ENCODE results near the gene RSRC2. TPM values are rescaled to one million over a fixed set of nuclear protein-coding genes. Genes with fewer than 3 reads are reported as not detected.
"Not testable (repeated sequence)": the region's sequence is repeated elsewhere in the genome, so short reads cannot be mapped to it uniquely, and the experiment has no call there.

The RSRC2 gene
- total RNA-seq, 1 experiment from 2014 or later = 77.9 TPM

- Mint-ChIP-seq H3K4me3 (ENCODE audit: unreplicated experiment) (peak within 1 kb of the TSS; percentile 95), H3K9me3 (ENCODE audit: unreplicated experiment) (no peaks in the 10 kb centered on the region), H3K4me1 (ENCODE audit: low read depth, unreplicated experiment) (peaks cover 6% of the 10 kb centered on the region), H3K27me3 (ENCODE audit: insufficient read depth, unreplicated experiment) (no peaks in the 10 kb centered on the region), H3K36me3 (ENCODE audit: insufficient read depth, unreplicated experiment) (peaks cover 82% of the 10 kb centered on the region), H3K27ac (ENCODE audit: unreplicated experiment) (peak within 1 kb of the TSS; percentile 99)
- H3K4me1 ChIP-seq = 0 out of 2 replicates have a peak, but pooled peaks cover 8% of the 10 kb centered on the region
- ChIA-PET POLR2A (interaction anchor here (0.6 to 2.2 kb wide), 17 partner anchors 9 to 275 kb away, joined by 3 to 48 read pairs (median 5); partner anchors contain the start of genes DIABLO, KNTC1 and RSRC2), CTCF (interaction anchor here (0.5 to 1.8 kb wide), 7 partner anchors 9 to 807 kb away, joined by 3 to 27 read pairs (median 4); partner anchors contain the start of genes KNTC1 and RSRC2)
- BruUV-seq (replicated peaks) = TSS peak; percentile 67
- intact Hi-C loops (cut with micrococcal nuclease; ENCODE audit: unreplicated experiment) = loop anchor here (1.0 kb wide), 1 partner anchor 26 kb away; the partner anchor contains the start of gene KNTC1
- no peaks in the 10 kb centered on the region for H3K27me3 ChIP-seq (replicated peaks; ENCODE audit: control insufficient read depth, insufficient read depth, low read length)
- H3K36me3 ChIP-seq (ENCODE audit: control insufficient read depth, insufficient read depth, low read length) = peaks cover 2% of the 10 kb centered on the region; the same call in 1 of the 2 replicates
- TF ChIP-seq, protein P1, sequence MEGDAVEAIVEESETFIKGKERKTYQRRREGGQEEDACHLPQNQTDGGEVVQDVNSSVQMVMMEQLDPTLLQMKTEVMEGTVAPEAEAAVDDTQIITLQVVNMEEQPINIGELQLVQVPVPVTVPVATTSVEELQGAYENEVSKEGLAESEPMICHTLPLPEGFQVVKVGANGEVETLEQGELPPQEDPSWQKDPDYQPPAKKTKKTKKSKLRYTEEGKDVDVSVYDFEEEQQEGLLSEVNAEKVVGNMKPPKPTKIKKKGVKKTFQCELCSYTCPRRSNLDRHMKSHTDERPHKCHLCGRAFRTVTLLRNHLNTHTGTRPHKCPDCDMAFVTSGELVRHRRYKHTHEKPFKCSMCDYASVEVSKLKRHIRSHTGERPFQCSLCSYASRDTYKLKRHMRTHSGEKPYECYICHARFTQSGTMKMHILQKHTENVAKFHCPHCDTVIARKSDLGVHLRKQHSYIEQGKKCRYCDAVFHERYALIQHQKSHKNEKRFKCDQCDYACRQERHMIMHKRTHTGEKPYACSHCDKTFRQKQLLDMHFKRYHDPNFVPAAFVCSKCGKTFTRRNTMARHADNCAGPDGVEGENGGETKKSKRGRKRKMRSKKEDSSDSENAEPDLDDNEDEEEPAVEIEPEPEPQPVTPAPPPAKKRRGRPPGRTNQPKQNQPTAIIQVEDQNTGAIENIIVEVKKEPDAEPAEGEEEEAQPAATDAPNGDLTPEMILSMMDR (IDR thresholded peaks at IDR 0.05; ENCODE audit: insufficient read depth in 1 of 2, low read depth in 1 of 2, low read length in 1 of 2, severe bottlenecking in 1 of 2, unreplicated experiment in 1 of 2) = peak in 1 of 2 experiments; percentile 18
- DNase-seq = peak; percentile 98
- peak within 1 kb of the TSS; percentile 74 for H3K4me3 ChIP-seq (ENCODE audit: low read depth, low read length)
- no peaks in the 10 kb centered on the region for H3K9me3 ChIP-seq
These were observed 25.8 kb downstream of the RSRC2 start, which contains the start of gene ZCCHC8 for GRCh38 chr12:122500685-122501488. Gene ZCCHC8, minus strand, starts transcription at chr12:122500932. Its CDS starts 92 bp downstream, at chr12:122500840.

DNA sequence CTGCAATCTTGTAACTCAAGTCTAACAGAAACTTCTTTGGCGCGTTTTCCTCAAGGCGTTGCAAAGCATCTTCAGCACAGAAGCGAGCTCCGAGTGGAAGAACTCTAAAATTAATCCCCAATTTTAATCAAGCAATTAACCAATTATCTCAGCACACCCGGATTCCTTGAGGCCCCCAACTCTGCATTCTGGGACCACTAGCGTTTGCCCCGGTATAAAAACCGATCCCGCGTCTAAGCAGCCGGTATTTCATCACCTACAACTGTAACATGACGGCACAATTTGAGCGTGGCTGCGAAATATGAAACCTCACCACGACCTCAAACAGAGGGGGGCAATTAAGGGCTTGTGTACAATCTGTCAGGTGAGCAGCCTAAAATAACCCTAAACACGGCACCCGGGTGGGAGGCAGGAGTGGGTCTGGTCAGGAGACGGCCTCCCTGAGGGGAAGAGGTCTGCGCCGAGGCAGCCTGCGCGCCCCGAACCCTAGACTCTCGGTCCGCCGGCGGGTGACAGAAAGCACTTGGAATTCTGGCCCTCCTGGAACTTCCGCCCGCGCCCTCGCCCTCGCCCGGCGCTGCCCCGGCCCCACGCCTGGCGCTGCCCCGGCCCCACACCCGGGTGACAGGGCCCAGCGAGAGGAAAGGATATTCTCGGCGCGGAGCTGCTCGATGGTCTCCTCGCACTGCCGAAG, 26.6 kb downstream of the RSRC2 start:
- peaks cover 6% of the 10 kb centered on the region for H3K4me1 Mint-ChIP-seq (ENCODE audit: low read depth, unreplicated experiment)
- TSS peak; percentile 46 for BruUV-seq (replicated peaks)
- H3K4me1 ChIP-seq = 0 out of 2 replicates have a peak, but pooled peaks cover 8% of the 10 kb centered on the region
- TF ChIP-seq, protein P1 (IDR thresholded peaks at IDR 0.05; ENCODE audit: insufficient read depth in 1 of 2, low read depth in 1 of 2, low read length in 1 of 2, severe bottlenecking in 1 of 2, unreplicated experiment in 1 of 2) = no peak
- H3K36me3 Mint-ChIP-seq (ENCODE audit: insufficient read depth, unreplicated experiment) = peaks cover 80% of the 10 kb centered on the region
- no peaks in the 10 kb centered on the region for H3K36me3 ChIP-seq (ENCODE audit: control insufficient read depth, insufficient read depth, low read length)
- intact Hi-C loops (cut with micrococcal nuclease; ENCODE audit: unreplicated experiment) = no loop called here
- no peaks in the 10 kb centered on the region for H3K9me3 Mint-ChIP-seq (ENCODE audit: unreplicated experiment)
- H3K4me3 Mint-ChIP-seq (ENCODE audit: unreplicated experiment) = peak overlapping the region; percentile 95
- CTCF ChIA-PET = interaction anchor here (0.5 to 1.8 kb wide), 5 partner anchors 11 to 807 kb away, joined by 3 to 27 read pairs (median 5); no protein-coding TSS in a partner anchor
- peak overlapping the region; percentile 99 for H3K27ac Mint-ChIP-seq (ENCODE audit: unreplicated experiment)
- DNase-seq = peak; percentile 52 to 62
- no peaks in the 10 kb centered on the region for H3K9me3 ChIP-seq
- no peaks in the 10 kb centered on the region for H3K27me3 ChIP-seq (replicated peaks; ENCODE audit: control insufficient read depth, insufficient read depth, low read length)
- H3K4me3 ChIP-seq (ENCODE audit: low read depth, low read length) = peak overlapping the region; percentile 74
- POLR2A ChIA-PET = interaction anchor here (0.6 to 2.2 kb wide), 12 partner anchors 8 to 132 kb away, joined by 3 to 48 read pairs (median 5); partner anchors contain the start of genes KNTC1 and RSRC2
- no peaks in the 10 kb centered on the region for H3K27me3 Mint-ChIP-seq (ENCODE audit: insufficient read depth, unreplicated experiment)

DNA sequence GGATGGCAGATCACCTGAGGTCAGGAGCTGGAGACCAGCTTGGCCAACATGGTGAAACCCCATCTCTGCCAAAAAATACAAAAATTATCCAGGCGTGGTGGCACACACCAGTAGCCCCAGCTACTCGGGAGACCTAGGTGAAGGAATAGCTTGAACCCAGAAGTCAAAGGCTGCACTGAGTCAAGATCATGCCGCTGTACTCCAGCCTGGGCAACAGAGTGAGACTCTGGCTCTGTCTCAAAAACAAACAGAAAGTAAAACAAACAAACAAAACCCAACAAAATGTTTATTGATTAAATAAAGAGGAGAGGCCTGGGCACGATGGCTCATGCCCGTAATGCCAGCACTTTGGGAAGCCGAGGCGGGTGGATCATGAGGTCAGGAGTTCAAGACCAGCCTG, 31.5 kb downstream of the RSRC2 start:
- DNase-seq = no peak
- no peaks in the 10 kb centered on the region for H3K9me3 ChIP-seq
- TF ChIP-seq, protein P1 (IDR thresholded peaks at IDR 0.05; ENCODE audit: insufficient read depth in 1 of 2, low read depth in 1 of 2, low read length in 1 of 2, severe bottlenecking in 1 of 2, unreplicated experiment in 1 of 2) = no peak
- intact Hi-C loops (cut with micrococcal nuclease; ENCODE audit: unreplicated experiment) = no loop called here
- Mint-ChIP-seq H3K36me3 (ENCODE audit: insufficient read depth, unreplicated experiment) (peaks cover 68% of the 10 kb centered on the region), H3K4me3 (ENCODE audit: unreplicated experiment) (no peak overlapping the region), H3K27ac (ENCODE audit: unreplicated experiment) (no peak overlapping the region), H3K27me3 (ENCODE audit: insufficient read depth, unreplicated experiment) (no peaks in the 10 kb centered on the region), H3K9me3 (ENCODE audit: unreplicated experiment) (no peaks in the 10 kb centered on the region), H3K4me1 (ENCODE audit: low read depth, unreplicated experiment) (peaks cover 7% of the 10 kb centered on the region)
- peaks cover 9% of the 10 kb centered on the region for H3K4me1 ChIP-seq
- CTCF ChIA-PET = interaction anchor here (1.5 kb wide), 1 partner anchor 95 kb away, joined by 3 read pairs; no protein-coding TSS in a partner anchor
- BruUV-seq (replicated peaks) = no TSS peak
- no peak overlapping the region for H3K4me3 ChIP-seq (ENCODE audit: low read depth, low read length)
- peaks cover 2% of the 10 kb centered on the region; the same call in 1 of the 2 replicates for H3K36me3 ChIP-seq (ENCODE audit: control insufficient read depth, insufficient read depth, low read length)
- POLR2A ChIA-PET = interaction anchor here (0.6 kb wide), 1 partner anchor 30 kb away, joined by 9 read pairs; no protein-coding TSS in a partner anchor
- no peaks in the 10 kb centered on the region for H3K27me3 ChIP-seq (replicated peaks; ENCODE audit: control insufficient read depth, insufficient read depth, low read length)

- DNase-seq; H3K9me3 Mint-ChIP-seq (ENCODE audit: unreplicated experiment); BruUV-seq (replicated peaks); H3K27me3 Mint-ChIP-seq (ENCODE audit: insufficient read depth, unreplicated experiment); H3K9me3 ChIP-seq; H3K27me3 ChIP-seq (replicated peaks; ENCODE audit: control insufficient read depth, insufficient read depth, low read length); H3K27ac Mint-ChIP-seq (ENCODE audit: unreplicated experiment); CTCF ChIA-PET; intact Hi-C loops (cut with micrococcal nuclease; ENCODE audit: unreplicated experiment); H3K4me3 Mint-ChIP-seq (ENCODE audit: unreplicated experiment); H3K36me3 ChIP-seq (ENCODE audit: control insufficient read depth, insufficient read depth, low read length); H3K4me3 ChIP-seq (ENCODE audit: low read depth, low read length): not testable (repeated sequence)
- H3K4me1 ChIP-seq = peaks cover 19% of the 10 kb centered on the region
- Mint-ChIP-seq H3K4me1 (ENCODE audit: low read depth, unreplicated experiment) (peaks cover 18% of the 10 kb centered on the region), H3K36me3 (ENCODE audit: insufficient read depth, unreplicated experiment) (peaks cover 70% of the 10 kb centered on the region)
- POLR2A ChIA-PET = interaction anchor here (0.6 kb wide), 1 partner anchor 33 kb away, joined by 4 read pairs; no protein-coding TSS in a partner anchor
These were observed 33.5 kb downstream of the RSRC2 start for GRCh38 chr12:122493222-122493621.
